Activated naive CD8-positive, alpha-beta T cell treated with anti-CD3 and anti-CD28 coated beads, Interleukin-2, amount 10 ng/mL, durations not matched to agents 7 days and 5 days (primary cell): ENCODE measurements around the gene MAP2K5. TPM values are rescaled to one million over a fixed set of nuclear protein-coding genes. Genes with fewer than 3 reads are reported as not detected.

Source experiments
- ATAC-seq: fragments of 150-1000 bp; cut with Tn5 transposase; one replicate; pipeline ENCODE4 v1.10.0; 2021; ENCODE audit warnings: low read depth, moderate library complexity
- POLR2A ChIA-PET: fragments of 350-600 bp; sonication (Branson Sonifier 250); formaldehyde crosslinking; loops from one replicate; lab custom pipeline; 2021; ENCODE audit warnings: antibody characterized with exemption; lab: Charles Lee
- DNase-seq: peaks from one replicate; pipeline ENCODE4 v3.0.0; 2021
- H3K27ac Mint-ChIP-seq: one replicate; pipeline ENCODE4 v1.8.0; 2022; ENCODE audit warnings: mild to moderate bottlenecking, mixed read lengths
- H3K27me3 Mint-ChIP-seq: one replicate; pipeline ENCODE4 v1.8.0; 2022; ENCODE audit warnings: mild to moderate bottlenecking, moderate library complexity, mixed read lengths
- H3K36me3 Mint-ChIP-seq: one replicate; pipeline ENCODE4 v1.8.0; 2021; ENCODE audit warnings: mild to moderate bottlenecking, mixed read lengths
- H3K4me1 Mint-ChIP-seq: one replicate; pipeline ENCODE4 v1.8.0; 2021; ENCODE audit warnings: mixed read lengths
- H3K4me3 Mint-ChIP-seq: one replicate; pipeline ENCODE4 v1.8.0; 2022; ENCODE audit warnings: mild to moderate bottlenecking, moderate library complexity, mixed read lengths
- H3K9me3 Mint-ChIP-seq: one replicate; pipeline ENCODE4 v1.8.0; 2021; ENCODE audit warnings: mixed read lengths
- total RNA-seq, 2 experiments: library from RNA; stranded (reverse); gene quantifications; one replicate each; pipeline ENCODE4 v1.2.3, GENCODE V29; 2021

MAP2K5 gene
- total RNA-seq, 2 experiments from 2014 or later = 25.8 to 29.9 TPM

DNA sequence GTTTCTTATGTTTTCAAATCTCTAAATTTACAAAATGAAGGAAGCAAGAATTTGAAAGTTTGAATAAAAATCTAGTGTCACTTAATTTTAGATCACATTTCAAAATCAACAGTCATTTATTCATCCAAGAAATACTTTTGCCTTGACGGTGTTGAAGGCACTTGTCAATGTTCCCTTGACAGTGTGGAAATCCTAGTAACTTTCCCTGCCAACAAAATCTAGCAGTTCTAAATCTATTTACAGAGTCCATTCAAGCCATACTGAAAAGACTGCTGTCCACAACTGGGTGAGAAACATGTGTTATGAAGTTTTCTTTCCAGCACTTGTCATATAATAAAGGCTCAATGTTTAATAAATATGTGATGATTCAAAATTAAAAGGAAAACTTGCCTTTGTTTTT is 8.6 kb upstream of the MAP2K5 start:
- Mint-ChIP-seq H3K4me1 (peaks cover 11% of the 10 kb centered on the region), H3K4me3 (no peak overlapping the region), H3K27me3 (no peaks in the 10 kb centered on the region), H3K36me3 (peaks cover 4% of the 10 kb centered on the region), H3K9me3 (peaks cover 3% of the 10 kb centered on the region), H3K27ac (no peak overlapping the region)
- POLR2A ChIA-PET = interaction anchor here (1.3 kb wide), 1 partner anchor 12 kb away, joined by 4 read pairs; the partner anchor contains the start of gene C15orf61
- no peak for DNase-seq
- ATAC-seq = no peak

DNA sequence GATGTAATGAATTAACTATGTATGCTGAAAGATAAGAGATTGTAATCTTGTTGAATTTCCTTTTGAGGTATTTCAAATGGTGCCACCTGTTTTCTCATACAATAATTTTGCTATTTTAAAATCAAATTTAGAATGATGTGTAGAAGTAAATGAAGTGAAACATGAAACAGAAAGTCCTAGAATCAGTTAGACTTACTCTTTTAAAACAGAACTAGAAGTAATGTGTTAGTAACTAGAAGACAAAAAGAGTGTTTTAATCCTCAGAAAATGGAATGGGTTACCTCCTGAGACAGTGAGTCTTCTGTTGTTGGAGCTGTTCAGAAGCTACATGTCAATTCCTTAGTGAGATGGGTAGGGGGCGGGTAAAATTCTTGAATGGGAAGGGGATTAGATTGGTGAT is 8.1 kb upstream of the MAP2K5 start:
- Mint-ChIP-seq H3K4me1 (peaks cover 16% of the 10 kb centered on the region), H3K9me3 (peaks cover 4% of the 10 kb centered on the region), H3K27me3 (no peaks in the 10 kb centered on the region), H3K4me3 (no peak overlapping the region), H3K36me3 (peaks cover 4% of the 10 kb centered on the region), H3K27ac (no peak overlapping the region)
- DNase-seq (no peak), ATAC-seq (no peak)
- POLR2A ChIA-PET = interaction anchor here (1.3 kb wide), 1 partner anchor 13 kb away, joined by 4 read pairs; the partner anchor contains the start of gene C15orf61

DNA sequence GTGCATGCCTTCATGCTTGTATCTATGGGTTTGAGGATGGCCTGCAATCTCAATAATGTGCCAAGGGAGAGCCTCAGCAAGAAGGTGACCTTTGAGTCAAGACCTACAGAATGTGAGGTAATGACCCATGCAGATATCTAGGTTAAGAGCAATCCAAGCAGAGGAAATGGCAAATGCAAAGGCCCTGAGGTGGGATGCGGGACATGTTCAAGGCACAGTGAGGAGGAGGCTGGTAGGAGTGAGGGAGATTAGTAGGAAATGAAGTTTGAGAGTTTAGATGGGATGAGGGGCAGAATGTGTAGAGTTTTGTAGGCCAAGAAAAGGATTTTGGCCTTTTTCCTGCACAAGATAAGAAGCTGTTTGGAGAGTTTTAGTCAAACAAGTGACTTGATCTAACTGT is 4.7 kb upstream of the MAP2K5 start:
- H3K4me3 Mint-ChIP-seq = no peak overlapping the region
- peaks cover 4% of the 10 kb centered on the region for H3K9me3 Mint-ChIP-seq
- ATAC-seq = no peak
- peak overlapping the region; percentile 2 for H3K27ac Mint-ChIP-seq
- H3K4me1 Mint-ChIP-seq = peaks cover 27% of the 10 kb centered on the region
- H3K36me3 Mint-ChIP-seq = peaks cover 4% of the 10 kb centered on the region
- no peak for DNase-seq
- no peaks in the 10 kb centered on the region for H3K27me3 Mint-ChIP-seq
- POLR2A ChIA-PET = interaction anchor here (2.6 kb wide), 1 partner anchor 17 kb away, joined by 9 read pairs; the partner anchor contains the start of gene C15orf61

DNA sequence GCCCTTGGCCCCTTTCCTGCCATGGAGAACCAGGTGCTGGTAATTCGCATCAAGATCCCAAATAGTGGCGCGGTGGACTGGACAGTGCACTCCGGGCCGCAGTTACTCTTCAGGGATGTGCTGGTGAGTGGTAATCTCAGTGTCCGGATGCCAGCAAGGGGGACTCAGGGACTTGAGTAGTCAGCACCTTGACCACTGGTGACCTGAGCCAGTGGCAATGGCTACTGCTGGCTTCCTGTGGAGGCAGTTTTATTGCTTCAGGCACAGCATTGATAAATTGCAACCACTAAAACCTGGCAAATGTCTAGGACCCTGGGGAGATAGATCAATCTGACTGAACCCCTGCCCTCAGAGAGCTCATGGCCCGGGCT is 830 bp downstream of the MAP2K5 start:
- DNase-seq (no peak), ATAC-seq (no peak)
- H3K9me3 Mint-ChIP-seq = peaks cover 4% of the 10 kb centered on the region
- peaks cover 5% of the 10 kb centered on the region for H3K36me3 Mint-ChIP-seq
- peak overlapping the region; percentile 86 for H3K27ac Mint-ChIP-seq
- H3K27me3 Mint-ChIP-seq = no peaks in the 10 kb centered on the region
- POLR2A ChIA-PET = no interaction called here
- peaks cover 44% of the 10 kb centered on the region for H3K4me1 Mint-ChIP-seq
- H3K4me3 Mint-ChIP-seq = peak overlapping the region; percentile 94

DNA sequence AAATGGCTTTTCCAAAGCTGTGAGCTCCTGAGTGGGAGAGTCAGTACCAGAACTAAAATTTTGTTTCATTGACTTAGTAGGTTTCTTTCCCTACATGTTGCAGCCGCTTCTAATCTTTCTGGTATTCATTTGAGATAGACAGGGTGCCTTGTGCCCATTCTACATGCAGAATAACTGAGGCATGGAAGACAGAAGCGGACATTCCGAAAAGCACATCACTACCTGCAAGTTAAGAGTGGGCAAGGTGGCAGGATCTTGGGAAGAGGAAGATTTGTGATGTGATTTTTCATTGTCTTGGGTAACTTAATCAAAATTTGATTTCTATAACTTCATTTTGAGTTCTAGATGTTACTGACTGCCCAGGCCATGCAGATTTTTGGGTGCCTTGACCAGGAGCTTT is 2.0 kb downstream of the MAP2K5 start:
- Mint-ChIP-seq H3K4me3 (no peak overlapping the region), H3K4me1 (peaks cover 35% of the 10 kb centered on the region), H3K27ac (no peak overlapping the region), H3K36me3 (peaks cover 7% of the 10 kb centered on the region), H3K27me3 (no peaks in the 10 kb centered on the region), H3K9me3 (no peaks in the 10 kb centered on the region)
- no peak for ATAC-seq
- POLR2A ChIA-PET = interaction anchor here (0.8 kb wide), 1 partner anchor 732 kb away, joined by 3 read pairs; no protein-coding TSS in a partner anchor
- DNase-seq = no peak

DNA sequence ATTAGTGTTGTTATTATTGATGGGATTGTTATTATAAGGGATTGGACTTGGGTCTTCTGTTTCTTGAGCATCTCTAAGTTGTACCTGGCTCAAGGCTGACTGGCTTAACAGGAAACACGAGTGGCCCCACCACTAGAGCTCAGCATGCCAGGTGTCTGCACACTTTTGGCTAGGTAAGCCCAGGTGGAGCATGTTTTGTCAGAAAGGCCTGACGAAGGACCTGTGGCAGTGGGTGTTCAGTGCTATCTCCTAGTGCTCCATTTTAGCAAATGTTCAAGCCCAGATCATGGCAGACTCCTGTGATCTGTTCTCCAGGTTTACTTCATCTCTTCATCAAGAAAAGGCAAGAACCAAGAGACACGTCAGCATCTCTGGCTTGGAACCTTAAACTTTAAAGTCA is 3.4 kb downstream of the MAP2K5 start:
- H3K4me1 Mint-ChIP-seq = peaks cover 31% of the 10 kb centered on the region
- H3K9me3 Mint-ChIP-seq = no peaks in the 10 kb centered on the region
- no peak overlapping the region for H3K4me3 Mint-ChIP-seq
- no peak overlapping the region for H3K27ac Mint-ChIP-seq
- DNase-seq = no peak
- POLR2A ChIA-PET = no interaction called here
- no peak for ATAC-seq
- no peaks in the 10 kb centered on the region for H3K27me3 Mint-ChIP-seq
- H3K36me3 Mint-ChIP-seq = peaks cover 13% of the 10 kb centered on the region

DNA sequence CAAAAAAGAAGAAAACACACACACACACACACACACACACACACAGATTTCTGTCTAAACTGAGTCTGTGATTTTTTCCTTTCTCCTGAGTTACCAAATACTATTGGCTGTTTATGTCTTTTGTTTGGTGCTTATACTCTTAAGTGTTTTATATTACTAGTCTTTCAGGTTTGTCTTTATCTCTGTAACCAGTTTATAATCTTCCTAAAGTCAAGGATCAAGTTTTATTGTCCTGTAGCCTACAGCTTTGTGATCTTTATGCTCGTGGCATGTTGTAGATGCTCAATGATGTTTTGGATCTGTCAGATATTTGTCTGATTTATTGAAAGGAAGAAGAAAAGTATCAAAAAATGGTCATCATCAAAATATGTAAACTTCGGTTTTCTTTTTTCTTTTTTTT is 4.6 kb downstream of the MAP2K5 start:
- H3K9me3 Mint-ChIP-seq = no peaks in the 10 kb centered on the region
- no peak overlapping the region for H3K4me3 Mint-ChIP-seq
- POLR2A ChIA-PET = interaction anchor here (0.7 kb wide), 1 partner anchor 1906 kb away, joined by 5 read pairs; no protein-coding TSS in a partner anchor
- H3K27ac Mint-ChIP-seq = no peak overlapping the region
- no peaks in the 10 kb centered on the region for H3K27me3 Mint-ChIP-seq
- ATAC-seq = no peak
- H3K4me1 Mint-ChIP-seq = peaks cover 28% of the 10 kb centered on the region
- H3K36me3 Mint-ChIP-seq = peaks cover 13% of the 10 kb centered on the region
- no peak for DNase-seq

DNA sequence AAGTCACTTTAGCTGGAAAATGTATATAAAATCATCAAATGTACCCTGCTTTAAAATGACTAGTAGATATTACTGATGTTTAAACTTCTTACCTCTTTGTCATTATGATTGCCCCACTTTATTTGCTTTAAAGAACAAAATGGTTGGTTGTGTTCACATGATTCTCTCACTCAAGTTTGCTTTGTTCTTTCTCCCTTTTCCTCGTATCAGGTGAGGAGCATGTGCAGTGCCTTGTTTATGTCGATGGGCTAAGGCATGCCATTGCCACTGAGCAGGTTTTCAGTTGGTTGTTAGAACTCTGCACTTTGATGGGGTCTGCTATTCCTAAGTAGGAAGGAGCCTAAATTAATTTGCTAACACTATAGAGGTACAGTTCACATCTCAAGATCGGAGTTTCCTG is 5.3 kb downstream of the MAP2K5 start:
- Mint-ChIP-seq H3K9me3 (no peaks in the 10 kb centered on the region), H3K36me3 (peaks cover 13% of the 10 kb centered on the region), H3K4me3 (no peak overlapping the region), H3K4me1 (peaks cover 28% of the 10 kb centered on the region), H3K27ac (no peak overlapping the region), H3K27me3 (no peaks in the 10 kb centered on the region)
- no peak for DNase-seq
- no peak for ATAC-seq
- POLR2A ChIA-PET = no interaction called here

DNA sequence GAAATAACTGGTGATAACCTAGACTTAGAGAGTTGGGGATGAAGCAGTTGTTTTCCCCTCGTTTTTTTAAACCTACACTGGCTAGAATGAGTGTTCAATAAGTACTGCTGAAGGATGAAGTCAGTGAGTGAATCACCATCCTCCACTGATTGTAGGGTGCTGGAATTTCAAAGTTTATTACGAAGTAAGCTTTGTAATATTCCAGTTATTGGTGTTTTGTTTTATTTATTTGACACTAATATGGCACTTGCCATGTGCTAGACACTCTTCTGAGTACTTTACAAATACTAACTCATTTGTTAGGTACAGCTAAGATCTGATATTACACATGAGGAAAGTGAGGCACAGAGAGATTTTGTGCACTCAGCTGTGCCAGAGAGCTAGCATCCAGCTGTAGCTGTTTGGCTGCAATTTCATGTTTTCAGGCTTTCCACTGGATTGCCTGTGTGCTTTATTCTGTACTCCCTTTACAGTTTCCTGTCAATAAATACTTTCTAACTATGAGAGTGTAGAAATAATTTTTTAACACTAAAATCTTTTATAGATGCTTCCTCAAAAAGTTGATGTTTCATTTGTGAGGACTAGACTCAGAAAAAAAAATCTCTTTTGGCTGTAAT is 5.8 kb downstream of the MAP2K5 start:
- H3K4me1 Mint-ChIP-seq = peaks cover 24% of the 10 kb centered on the region
- H3K9me3 Mint-ChIP-seq = no peaks in the 10 kb centered on the region
- DNase-seq (no peak), ATAC-seq (no peak)
- no peak overlapping the region for H3K4me3 Mint-ChIP-seq
- POLR2A ChIA-PET = no interaction called here
- H3K27me3 Mint-ChIP-seq = no peaks in the 10 kb centered on the region
- H3K27ac Mint-ChIP-seq = no peak overlapping the region
- peaks cover 14% of the 10 kb centered on the region for H3K36me3 Mint-ChIP-seq

DNA sequence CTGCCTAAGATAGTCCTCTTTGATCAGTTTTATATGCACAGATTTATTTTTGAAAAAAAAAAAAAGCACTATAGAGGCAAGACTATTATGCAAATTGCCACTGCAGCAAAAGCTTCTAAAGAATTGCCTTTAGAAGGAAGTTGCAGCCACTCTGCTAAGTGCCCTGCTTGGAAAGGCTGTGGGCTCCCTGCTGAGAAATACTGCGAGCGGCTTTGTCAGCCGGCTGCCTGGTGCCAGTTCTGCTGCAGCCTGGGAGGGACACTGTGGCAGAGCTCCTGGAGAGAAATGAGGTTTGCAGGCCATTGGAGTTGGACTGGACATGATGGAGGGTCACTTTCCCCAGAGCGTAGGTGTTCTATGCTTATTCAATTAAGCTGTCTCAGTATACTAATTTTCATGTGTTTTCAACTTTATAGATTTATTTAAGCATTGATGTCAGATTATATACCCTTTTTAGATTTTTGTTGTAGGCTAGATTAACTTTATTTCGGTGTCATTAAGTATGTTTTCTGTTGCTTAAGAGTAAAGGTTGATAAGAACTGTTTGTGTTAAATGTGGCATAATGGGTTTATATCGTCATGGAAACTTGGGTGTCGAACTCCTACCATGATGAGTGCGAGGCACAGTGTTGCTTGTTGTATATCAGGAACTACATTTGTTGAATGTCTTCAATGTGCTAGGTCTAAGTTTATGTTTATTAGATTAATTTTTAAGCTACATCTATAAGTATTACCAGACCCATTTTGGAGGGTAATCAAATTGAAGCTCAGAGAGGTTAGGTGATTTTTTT is 6.6 kb downstream of the MAP2K5 start:
- ATAC-seq (no peak), DNase-seq (no peak)
- Mint-ChIP-seq H3K9me3 (no peaks in the 10 kb centered on the region), H3K27ac (no peak overlapping the region), H3K36me3 (peaks cover 14% of the 10 kb centered on the region), H3K4me1 (peaks cover 19% of the 10 kb centered on the region), H3K27me3 (no peaks in the 10 kb centered on the region), H3K4me3 (no peak overlapping the region)
- POLR2A ChIA-PET = no interaction called here

DNA sequence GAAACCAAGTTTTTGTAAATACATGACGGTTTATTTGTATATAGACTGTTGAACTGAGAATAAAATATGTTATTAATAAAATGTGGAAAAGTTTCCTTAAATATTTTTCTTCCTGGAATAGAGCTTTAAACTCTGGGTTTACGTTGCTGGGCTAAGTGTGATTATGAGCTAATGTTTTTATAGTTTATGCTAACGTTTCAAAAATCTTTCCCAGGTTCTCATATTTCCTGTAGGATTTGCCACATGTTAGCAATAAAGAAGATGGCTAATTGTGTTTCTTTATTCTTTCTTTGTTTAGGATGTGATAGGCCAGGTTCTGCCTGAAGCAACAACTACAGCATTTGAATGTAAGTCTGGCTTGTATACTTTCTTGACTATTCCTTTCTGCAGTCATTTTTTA is 7.2 kb downstream of the MAP2K5 start:
- Mint-ChIP-seq H3K4me3 (no peak overlapping the region), H3K9me3 (no peaks in the 10 kb centered on the region), H3K4me1 (peaks cover 13% of the 10 kb centered on the region), H3K27ac (no peak overlapping the region), H3K36me3 (peaks cover 12% of the 10 kb centered on the region), H3K27me3 (no peaks in the 10 kb centered on the region)
- POLR2A ChIA-PET = no interaction called here
- ATAC-seq = no peak
- no peak for DNase-seq

DNA sequence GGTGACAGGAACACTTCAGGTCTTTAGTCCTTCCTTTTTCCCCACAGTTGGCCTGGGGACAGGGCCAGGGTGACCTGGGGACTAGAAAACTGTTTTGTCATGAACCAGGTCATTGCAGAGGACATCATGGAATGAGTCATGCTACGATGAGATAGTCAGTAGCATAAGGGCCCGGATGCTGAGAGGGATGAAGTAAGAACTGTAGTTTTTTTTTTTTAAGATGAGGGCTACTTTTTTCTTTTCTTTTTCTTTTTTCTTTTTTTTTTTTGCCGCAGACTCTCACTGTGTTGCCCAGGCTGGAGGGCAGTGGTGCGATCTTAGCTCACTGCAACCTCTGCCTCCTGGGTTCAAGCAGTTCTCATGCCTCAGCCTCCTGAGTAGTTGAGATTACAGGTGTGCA is 8.0 kb downstream of the MAP2K5 start:
- H3K36me3 Mint-ChIP-seq = peaks cover 15% of the 10 kb centered on the region
- H3K9me3 Mint-ChIP-seq = no peaks in the 10 kb centered on the region
- no peaks in the 10 kb centered on the region for H3K27me3 Mint-ChIP-seq
- no peak for DNase-seq
- H3K27ac Mint-ChIP-seq = no peak overlapping the region
- peaks cover 7% of the 10 kb centered on the region for H3K4me1 Mint-ChIP-seq
- POLR2A ChIA-PET = no interaction called here
- no peak overlapping the region for H3K4me3 Mint-ChIP-seq
- no peak for ATAC-seq

DNA sequence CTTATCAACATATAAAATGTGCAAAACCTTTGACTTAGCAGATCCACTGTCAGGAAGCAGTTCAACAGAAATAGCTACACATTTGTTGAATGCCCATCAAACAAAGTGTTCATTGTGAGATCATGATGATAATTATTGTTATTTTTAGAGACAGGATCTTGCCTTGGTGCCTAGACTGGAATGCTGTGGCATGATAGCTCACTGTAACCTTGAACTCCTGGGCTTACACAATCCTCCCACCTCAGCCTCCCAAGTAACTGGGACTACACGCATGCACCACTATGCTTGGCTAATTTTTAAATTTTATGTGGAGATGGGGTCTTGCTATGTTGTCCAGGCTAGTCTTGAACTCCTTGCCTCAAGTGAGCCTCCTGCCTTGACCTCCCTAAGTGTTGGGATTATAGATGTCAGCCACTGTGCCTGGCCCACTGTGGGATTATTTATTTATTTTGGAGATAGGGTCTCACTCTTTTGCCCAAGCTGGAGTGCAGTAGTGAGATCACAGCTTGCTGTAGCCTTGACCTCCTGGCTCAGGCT is 8.8 kb downstream of the MAP2K5 start:
- DNase-seq (no peak), ATAC-seq (no peak)
- H3K27me3 Mint-ChIP-seq = no peaks in the 10 kb centered on the region
- H3K9me3 Mint-ChIP-seq = no peaks in the 10 kb centered on the region
- peaks cover 7% of the 10 kb centered on the region for H3K4me1 Mint-ChIP-seq
- H3K4me3 Mint-ChIP-seq = no peak overlapping the region
- POLR2A ChIA-PET = no interaction called here
- H3K36me3 Mint-ChIP-seq = peaks cover 18% of the 10 kb centered on the region
- H3K27ac Mint-ChIP-seq = no peak overlapping the region

DNA sequence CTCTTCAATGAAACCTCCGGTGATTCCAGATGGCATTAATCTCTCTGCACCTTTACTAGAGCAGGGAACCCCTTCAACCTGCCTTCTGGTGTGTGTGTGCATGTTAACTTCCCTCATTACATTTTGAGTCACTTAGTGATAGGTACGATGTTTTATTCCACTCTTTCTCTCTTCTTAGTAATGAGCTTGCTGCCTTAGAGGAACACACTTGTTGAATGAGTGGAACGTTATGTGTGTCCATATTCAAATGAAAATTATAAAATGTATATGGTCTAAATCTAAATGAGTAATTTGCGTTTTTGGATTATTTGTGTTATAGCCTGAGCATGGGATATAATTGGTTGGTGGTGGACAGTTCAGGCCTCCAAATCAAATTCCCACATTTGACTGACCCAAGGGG is 12.1 kb downstream of the MAP2K5 start:
- H3K27ac Mint-ChIP-seq = no peak overlapping the region
- ATAC-seq (no peak), DNase-seq (no peak)
- peaks cover 46% of the 10 kb centered on the region for H3K36me3 Mint-ChIP-seq
- H3K4me1 Mint-ChIP-seq = peaks cover 4% of the 10 kb centered on the region
- no peak overlapping the region for H3K4me3 Mint-ChIP-seq
- H3K9me3 Mint-ChIP-seq = peaks cover 8% of the 10 kb centered on the region
- POLR2A ChIA-PET = no interaction called here
- no peaks in the 10 kb centered on the region for H3K27me3 Mint-ChIP-seq
